ENCODE measurements around the gene SYNDIG1.

SYNDIG1 gene

GRCh38 chr20:24438331-24438730 lies 31.1 kb upstream of the SYNDIG1 start:
- Histone ChIP-seq H3K9ac (ENCODE audit: low read length) (no peak overlapping the region), H3K27me3 (ENCODE audit: control insufficient read depth, insufficient read depth, low read length) (no peaks in the 10 kb centered on the region), H3K36me3 (ENCODE audit: control insufficient read depth, insufficient read depth, low read length) (no peaks in the 10 kb centered on the region), H3K4me3 (ENCODE audit: low read length) (no peak overlapping the region), H3K4me1 (ENCODE audit: control insufficient read depth, insufficient read depth, low read length) (peaks cover 2% of the 10 kb centered on the region), H3K27ac (ENCODE audit: low read depth, low read length) (no peak overlapping the region)

GRCh38 chr20:24439737-24440387 lies 29.6 kb upstream of the SYNDIG1 start:
- peaks cover 2% of the 10 kb centered on the region for H3K4me1 ChIP-seq (ENCODE audit: control insufficient read depth, insufficient read depth, low read length)

GRCh38 chr20:24441661-24442060 lies 27.8 kb upstream of the SYNDIG1 start:
- H3K27me3 ChIP-seq (ENCODE audit: control insufficient read depth, insufficient read depth, low read length), result no peaks in the 10 kb centered on the region
- no peak overlapping the region for H3K9ac ChIP-seq (ENCODE audit: low read length)
- no peak overlapping the region for H3K27ac ChIP-seq (ENCODE audit: low read depth, low read length)

More at GRCh38 chr20:24439737-24440387, 29.6 kb upstream of the SYNDIG1 start:
- Histone ChIP-seq H3K9ac (ENCODE audit: low read length) (no peak overlapping the region), H3K27me3 (ENCODE audit: control insufficient read depth, insufficient read depth, low read length) (no peaks in the 10 kb centered on the region), H3K4me3 (ENCODE audit: low read length) (no peak overlapping the region), H3K27ac (ENCODE audit: low read depth, low read length) (no peak overlapping the region), H3K36me3 (ENCODE audit: control insufficient read depth, insufficient read depth, low read length) (no peaks in the 10 kb centered on the region)

GRCh38 chr20:24442909-24443308 lies 26.5 kb upstream of the SYNDIG1 start:
- Histone ChIP-seq H3K27me3 (ENCODE audit: control insufficient read depth, insufficient read depth, low read length) (no peaks in the 10 kb centered on the region), H3K9ac (ENCODE audit: low read length) (no peak overlapping the region), H3K4me3 (ENCODE audit: low read length) (no peak overlapping the region), H3K4me1 (ENCODE audit: control insufficient read depth, insufficient read depth, low read length) (peaks cover 2% of the 10 kb centered on the region), H3K27ac (ENCODE audit: low read depth, low read length) (no peak overlapping the region), H3K36me3 (ENCODE audit: control insufficient read depth, insufficient read depth, low read length) (no peaks in the 10 kb centered on the region)

More at GRCh38 chr20:24441661-24442060, 27.8 kb upstream of the SYNDIG1 start:
- no peaks in the 10 kb centered on the region for H3K36me3 ChIP-seq (ENCODE audit: control insufficient read depth, insufficient read depth, low read length)
- H3K4me3 ChIP-seq (ENCODE audit: low read length), result no peak overlapping the region
- H3K4me1 ChIP-seq (ENCODE audit: control insufficient read depth, insufficient read depth, low read length), result peaks cover 2% of the 10 kb centered on the region

- Histone ChIP-seq H3K4me3 (ENCODE audit: low read length) (no peak overlapping the region), H3K4me1 (ENCODE audit: control insufficient read depth, insufficient read depth, low read length) (no peaks in the 10 kb centered on the region), H3K27me3 (ENCODE audit: control insufficient read depth, insufficient read depth, low read length) (no peaks in the 10 kb centered on the region), H3K27ac (ENCODE audit: low read depth, low read length) (no peak overlapping the region), H3K9ac (ENCODE audit: low read length) (no peak overlapping the region), H3K36me3 (ENCODE audit: control insufficient read depth, insufficient read depth, low read length) (no peaks in the 10 kb centered on the region)
These were observed 26.0 kb upstream of the SYNDIG1 start for GRCh38 chr20:24443436-24443835.

GRCh38 chr20:24444526-24445190 lies 24.8 kb upstream of the SYNDIG1 start:
- no peaks in the 10 kb centered on the region for H3K36me3 ChIP-seq (ENCODE audit: control insufficient read depth, insufficient read depth, low read length)
- no peak overlapping the region for H3K27ac ChIP-seq (ENCODE audit: low read depth, low read length)
- H3K4me3 ChIP-seq (ENCODE audit: low read length), result no peak overlapping the region
- no peaks in the 10 kb centered on the region for H3K27me3 ChIP-seq (ENCODE audit: control insufficient read depth, insufficient read depth, low read length)
- no peak overlapping the region for H3K9ac ChIP-seq (ENCODE audit: low read length)
- H3K4me1 ChIP-seq (ENCODE audit: control insufficient read depth, insufficient read depth, low read length), result no peaks in the 10 kb centered on the region

GRCh38 chr20:24445510-24446170 lies 23.8 kb upstream of the SYNDIG1 start:
- H3K27ac ChIP-seq (ENCODE audit: low read depth, low read length), result no peak overlapping the region
- no peaks in the 10 kb centered on the region for H3K27me3 ChIP-seq (ENCODE audit: control insufficient read depth, insufficient read depth, low read length)
- no peaks in the 10 kb centered on the region for H3K4me1 ChIP-seq (ENCODE audit: control insufficient read depth, insufficient read depth, low read length)
- H3K9ac ChIP-seq (ENCODE audit: low read length), result no peak overlapping the region
- H3K4me3 ChIP-seq (ENCODE audit: low read length), result no peak overlapping the region
- H3K36me3 ChIP-seq (ENCODE audit: control insufficient read depth, insufficient read depth, low read length), result no peaks in the 10 kb centered on the region

GRCh38 chr20:24446811-24447210 lies 22.6 kb upstream of the SYNDIG1 start:
- Histone ChIP-seq H3K36me3 (ENCODE audit: control insufficient read depth, insufficient read depth, low read length) (no peaks in the 10 kb centered on the region), H3K27ac (ENCODE audit: low read depth, low read length) (no peak overlapping the region), H3K9ac (ENCODE audit: low read length) (no peak overlapping the region), H3K27me3 (ENCODE audit: control insufficient read depth, insufficient read depth, low read length) (no peaks in the 10 kb centered on the region), H3K4me1 (ENCODE audit: control insufficient read depth, insufficient read depth, low read length) (no peaks in the 10 kb centered on the region), H3K4me3 (ENCODE audit: low read length) (no peak overlapping the region)

- Histone ChIP-seq H3K27ac (ENCODE audit: low read depth, low read length) (no peak overlapping the region), H3K27me3 (ENCODE audit: control insufficient read depth, insufficient read depth, low read length) (no peaks in the 10 kb centered on the region), H3K4me3 (ENCODE audit: low read length) (no peak overlapping the region), H3K4me1 (ENCODE audit: control insufficient read depth, insufficient read depth, low read length) (no peaks in the 10 kb centered on the region), H3K36me3 (ENCODE audit: control insufficient read depth, insufficient read depth, low read length) (no peaks in the 10 kb centered on the region), H3K9ac (ENCODE audit: low read length) (no peak overlapping the region)
These were observed 21.3 kb upstream of the SYNDIG1 start for GRCh38 chr20:24448170-24448569.

GRCh38 chr20:24449026-24449720 lies 20.3 kb upstream of the SYNDIG1 start:
- Histone ChIP-seq H3K4me1 (ENCODE audit: control insufficient read depth, insufficient read depth, low read length) (no peaks in the 10 kb centered on the region), H3K27me3 (ENCODE audit: control insufficient read depth, insufficient read depth, low read length) (no peaks in the 10 kb centered on the region), H3K36me3 (ENCODE audit: control insufficient read depth, insufficient read depth, low read length) (no peaks in the 10 kb centered on the region), H3K4me3 (ENCODE audit: low read length) (no peak overlapping the region), H3K9ac (ENCODE audit: low read length) (no peak overlapping the region), H3K27ac (ENCODE audit: low read depth, low read length) (no peak overlapping the region)

GRCh38 chr20:24450177-24450576 lies 19.3 kb upstream of the SYNDIG1 start:
- Histone ChIP-seq H3K27ac (ENCODE audit: low read depth, low read length) (no peak overlapping the region), H3K4me1 (ENCODE audit: control insufficient read depth, insufficient read depth, low read length) (no peaks in the 10 kb centered on the region), H3K9ac (ENCODE audit: low read length) (no peak overlapping the region), H3K36me3 (ENCODE audit: control insufficient read depth, insufficient read depth, low read length) (no peaks in the 10 kb centered on the region), H3K4me3 (ENCODE audit: low read length) (no peak overlapping the region), H3K27me3 (ENCODE audit: control insufficient read depth, insufficient read depth, low read length) (no peaks in the 10 kb centered on the region)

GRCh38 chr20:24450624-24451376 lies 18.6 kb upstream of the SYNDIG1 start:
- Histone ChIP-seq H3K4me3 (ENCODE audit: low read length) (no peak overlapping the region), H3K4me1 (ENCODE audit: control insufficient read depth, insufficient read depth, low read length) (no peaks in the 10 kb centered on the region), H3K9ac (ENCODE audit: low read length) (no peak overlapping the region), H3K27me3 (ENCODE audit: control insufficient read depth, insufficient read depth, low read length) (no peaks in the 10 kb centered on the region), H3K27ac (ENCODE audit: low read depth, low read length) (no peak overlapping the region), H3K36me3 (ENCODE audit: control insufficient read depth, insufficient read depth, low read length) (no peaks in the 10 kb centered on the region)
